Measurements from ENCODE around the gene PTPRS. TPM values are rescaled to one million over a fixed set of nuclear protein-coding genes. Genes with fewer than 3 reads are reported as not detected.

PTPRS gene
- total RNA-seq, 1 donor, result 193 TPM

DNA sequence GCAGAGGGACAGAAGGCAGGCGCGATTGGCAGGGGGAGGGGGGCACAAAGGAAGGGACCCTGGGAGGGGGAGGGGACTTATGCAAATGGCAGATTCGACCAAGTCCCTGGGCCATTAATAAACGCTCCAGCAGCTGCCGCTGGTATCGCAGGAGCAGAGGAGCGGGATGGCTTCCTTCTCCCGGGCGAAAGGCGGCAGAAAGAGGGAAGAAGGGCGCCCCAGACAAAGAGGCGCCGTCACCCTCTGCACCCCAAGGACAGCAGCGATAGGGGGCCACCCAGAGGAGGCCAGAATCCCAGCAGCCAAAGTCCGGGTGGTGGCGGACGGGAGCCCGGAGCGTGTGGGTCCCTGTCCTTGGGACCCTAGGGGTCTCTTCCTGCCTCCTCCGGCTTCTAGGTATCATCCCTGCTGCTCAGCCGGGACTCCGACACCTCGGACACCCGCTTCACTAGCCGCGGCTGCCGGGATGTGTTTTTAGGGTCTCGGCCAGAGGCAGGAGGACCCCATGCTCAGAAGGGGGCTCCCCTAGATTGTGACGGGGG lies 1.9 kb downstream of the PTPRS start:
- TF ChIP-seq, protein P1, sequence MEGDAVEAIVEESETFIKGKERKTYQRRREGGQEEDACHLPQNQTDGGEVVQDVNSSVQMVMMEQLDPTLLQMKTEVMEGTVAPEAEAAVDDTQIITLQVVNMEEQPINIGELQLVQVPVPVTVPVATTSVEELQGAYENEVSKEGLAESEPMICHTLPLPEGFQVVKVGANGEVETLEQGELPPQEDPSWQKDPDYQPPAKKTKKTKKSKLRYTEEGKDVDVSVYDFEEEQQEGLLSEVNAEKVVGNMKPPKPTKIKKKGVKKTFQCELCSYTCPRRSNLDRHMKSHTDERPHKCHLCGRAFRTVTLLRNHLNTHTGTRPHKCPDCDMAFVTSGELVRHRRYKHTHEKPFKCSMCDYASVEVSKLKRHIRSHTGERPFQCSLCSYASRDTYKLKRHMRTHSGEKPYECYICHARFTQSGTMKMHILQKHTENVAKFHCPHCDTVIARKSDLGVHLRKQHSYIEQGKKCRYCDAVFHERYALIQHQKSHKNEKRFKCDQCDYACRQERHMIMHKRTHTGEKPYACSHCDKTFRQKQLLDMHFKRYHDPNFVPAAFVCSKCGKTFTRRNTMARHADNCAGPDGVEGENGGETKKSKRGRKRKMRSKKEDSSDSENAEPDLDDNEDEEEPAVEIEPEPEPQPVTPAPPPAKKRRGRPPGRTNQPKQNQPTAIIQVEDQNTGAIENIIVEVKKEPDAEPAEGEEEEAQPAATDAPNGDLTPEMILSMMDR (IDR thresholded peaks at IDR 0.05; ENCODE audit: insufficient read depth, low read length), result no peak
- no peak for DNase-seq (ENCODE audit: low read depth)
- no peak overlapping the region for H3K4me3 ChIP-seq (ENCODE audit: low read depth, low read length)

GRCh38 chr19:5337708-5338655 lies 2.6 kb downstream of the PTPRS start:
- no peak for DNase-seq (ENCODE audit: low read depth)
- TF ChIP-seq, protein P1 (IDR thresholded peaks at IDR 0.05; ENCODE audit: insufficient read depth, low read length), result no peak
- H3K4me3 ChIP-seq (ENCODE audit: low read depth, low read length), result no peak overlapping the region

DNA sequence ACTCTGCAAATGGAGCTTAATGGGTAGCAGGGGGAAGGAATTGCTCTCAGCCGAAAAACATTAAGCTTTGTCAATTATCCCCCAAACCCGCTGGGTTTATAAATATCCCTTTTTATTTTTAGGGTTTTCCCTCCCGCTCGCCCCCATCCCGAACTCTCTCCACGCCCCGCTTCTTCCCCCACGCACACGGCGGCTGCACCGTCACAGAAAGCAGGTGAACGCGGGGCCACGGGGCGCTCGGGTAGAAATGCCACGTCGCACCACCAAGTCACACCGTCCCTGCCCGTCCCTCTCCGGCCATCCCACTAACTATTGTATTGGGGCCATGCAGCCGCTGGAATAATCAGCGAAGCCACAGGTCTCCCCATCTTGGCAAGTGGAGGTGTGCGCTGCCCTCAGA lies 3.5 kb downstream of the PTPRS start:
- H3K4me3 ChIP-seq (ENCODE audit: low read depth, low read length), result no peak overlapping the region
- TF ChIP-seq, protein P1 (IDR thresholded peaks at IDR 0.05; ENCODE audit: insufficient read depth, low read length), result no peak
- DNase-seq (ENCODE audit: low read depth), result no peak

DNA sequence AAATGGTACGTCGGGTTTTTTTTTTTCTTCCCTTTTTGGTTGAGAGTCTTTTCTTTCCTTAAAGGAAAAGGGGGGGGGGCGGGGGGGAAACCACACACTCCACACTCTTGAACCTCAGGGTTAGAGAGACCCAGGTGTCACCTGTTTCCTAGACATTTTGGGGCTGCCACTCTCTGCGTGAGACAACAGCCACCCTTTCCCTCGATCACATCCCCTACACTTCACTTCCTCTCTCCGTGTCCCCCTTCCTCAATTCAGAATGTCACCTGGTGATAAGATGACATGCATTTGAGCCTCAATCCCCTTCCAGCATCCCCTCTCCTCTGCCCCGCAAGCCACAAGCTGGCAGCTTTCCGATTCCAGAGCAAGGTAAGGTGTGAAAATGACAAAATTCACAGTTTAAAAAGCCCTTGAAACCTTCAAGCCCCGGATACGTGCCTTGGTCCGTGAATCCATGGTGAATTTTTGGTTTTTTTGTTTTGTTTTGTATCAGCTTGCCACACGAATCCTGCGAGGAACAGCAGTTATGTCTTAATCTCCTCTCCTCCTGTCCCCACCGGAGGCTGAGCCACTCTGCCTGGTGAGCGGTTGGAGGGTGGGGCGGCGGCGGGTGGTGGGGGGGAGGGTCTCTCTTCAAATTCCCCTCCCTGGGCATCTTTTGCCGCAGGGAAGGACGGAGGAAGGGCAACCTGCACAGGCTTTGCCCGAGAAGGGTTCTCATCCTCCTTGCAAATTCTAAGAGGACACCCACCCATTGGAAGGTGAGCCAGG lies 4.2 kb downstream of the PTPRS start:
- no peak overlapping the region for H3K4me3 ChIP-seq (ENCODE audit: low read depth, low read length)
- no peak for DNase-seq (ENCODE audit: low read depth)
- TF ChIP-seq, protein P1 (IDR thresholded peaks at IDR 0.05; ENCODE audit: insufficient read depth, low read length), result no peak

- DNase-seq (ENCODE audit: low read depth), result no peak
- no peak overlapping the region for H3K4me3 ChIP-seq (ENCODE audit: low read depth, low read length)
- TF ChIP-seq, protein P1 (IDR thresholded peaks at IDR 0.05; ENCODE audit: insufficient read depth, low read length), result no peak
Observed at GRCh38 chr19:5335593-5335992, 5.0 kb downstream of the PTPRS start.

DNA sequence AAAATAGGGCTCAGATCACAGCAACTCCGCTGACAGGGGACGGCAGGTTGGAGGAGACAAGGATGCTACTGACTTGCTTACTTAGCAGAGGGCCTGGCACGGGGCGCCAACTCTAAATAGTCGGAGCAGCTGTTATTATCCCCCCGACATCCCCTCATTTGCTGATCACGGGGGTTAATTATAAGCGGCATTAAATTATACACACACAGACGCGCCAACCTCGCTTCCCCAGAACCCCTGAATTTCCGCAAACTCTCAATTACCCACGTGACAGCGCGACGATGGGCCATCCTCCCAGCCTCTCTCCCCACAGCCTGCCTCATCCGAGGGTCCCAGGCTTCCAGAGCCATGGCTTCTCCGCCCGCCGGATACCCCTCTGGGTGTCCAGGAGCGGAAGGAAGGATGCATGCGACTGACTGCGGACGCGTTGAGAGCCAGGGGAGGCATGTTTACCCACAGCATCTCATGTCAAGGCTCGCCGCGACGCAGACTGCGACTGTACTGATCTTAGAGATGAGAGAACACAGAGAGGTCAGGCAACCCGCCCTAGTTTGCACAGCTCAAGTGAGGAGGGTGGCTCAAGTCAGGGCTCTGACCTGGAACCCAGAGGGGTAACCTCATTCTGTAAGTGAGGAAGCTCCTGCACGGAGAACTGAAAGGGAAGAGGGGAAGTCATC lies 5.7 kb downstream of the PTPRS start:
- no peak overlapping the region for H3K4me3 ChIP-seq (ENCODE audit: low read depth, low read length)
- DNase-seq (ENCODE audit: low read depth), result no peak

More for the DNA sequence above, 5.7 kb downstream of the PTPRS start:
- TF ChIP-seq, protein P1 (IDR thresholded peaks at IDR 0.05; ENCODE audit: insufficient read depth, low read length), result no peak

Data from fibroblast of the aortic adventitia (primary cell).